ENCODE results near the gene TRIP10. TPM values are rescaled to one million over a fixed set of nuclear protein-coding genes. Genes with fewer than 3 reads are reported as not detected.
A peak's percentile ranks its signal among the peaks of the same experiment; 100 is the strongest.

The TRIP10 gene
- total and polyA plus RNA-seq, 2 of the 13 experiments (the other 11 are each of a cell fraction or from before 2014, with no cell fraction given): 32.5 to 33.2 TPM

GRCh38 chr19:6765738-6766356, 26.4 kb downstream of the TRIP10 start (continued):
- TF ChIP-seq STAT6 (CRISPR knock-in tag; IDR thresholded peaks at IDR 0.05; ENCODE audit: borderline replicate concordance) (no peak), ZNF367 (CRISPR knock-in tag; IDR thresholded peaks at IDR 0.05; ENCODE audit: borderline replicate concordance) (no peak), BHLHE40 (IDR thresholded peaks at IDR 0.05; ENCODE audit: low read length) (no peak), ZNF550 (CRISPR knock-in tag; IDR thresholded peaks at IDR 0.05; ENCODE audit: borderline replicate concordance) (no peak), TAF15 (IDR thresholded peaks at IDR 0.05; ENCODE audit: low read depth, low read length, poor library complexity, severe bottlenecking) (no peak), HHEX (CRISPR knock-in tag; IDR thresholded peaks at IDR 0.05) (no peak), LCORL (IDR thresholded peaks at IDR 0.05) (no peak), LCORL (CRISPR knock-in tag; IDR thresholded peaks at IDR 0.05) (no peak), CBX1 (IDR thresholded peaks at IDR 0.05; ENCODE audit: low read depth) (no peak), SUZ12 (IDR thresholded peaks at IDR 0.05; ENCODE audit: low read depth, low read length) (no peak), ZKSCAN1 (IDR thresholded peaks at IDR 0.05; ENCODE audit: low read length) (no peak), ZNF275 (CRISPR knock-in tag; IDR thresholded peaks at IDR 0.05; ENCODE audit: borderline replicate concordance) (no peak), FOXK2 (IDR thresholded peaks at IDR 0.05) (no peak), ZNF841 (CRISPR knock-in tag; IDR thresholded peaks at IDR 0.05; ENCODE audit: borderline replicate concordance) (no peak), ELF1 (CRISPR knock-in tag; IDR thresholded peaks at IDR 0.05) (0 out of 2 replicates have a peak, but pooled peaks have one; percentile 31), ZNF574 (CRISPR knock-in tag; IDR thresholded peaks at IDR 0.05) (0 out of 2 replicates have a peak, but pooled peaks have one; percentile 18), SOX6 (IDR thresholded peaks at IDR 0.05) (no peak), SOX6 (CRISPR knock-in tag; IDR thresholded peaks at IDR 0.05) (no peak), GABPA (IDR thresholded peaks at IDR 0.05; ENCODE audit: low read depth, low read length) (no peak), GABPA (CRISPR knock-in tag; IDR thresholded peaks at IDR 0.05; ENCODE audit: low read depth) (peak; percentile 44; the same call in 1 of the 2 replicates), ZNF430 (CRISPR knock-in tag; IDR thresholded peaks at IDR 0.05) (no peak), ZMYM2 (CRISPR knock-in tag; IDR thresholded peaks at IDR 0.05) (no peak), DNMT1 (CRISPR knock-in tag; IDR thresholded peaks at IDR 0.05) (no peak), MIER3 (CRISPR knock-in tag; IDR thresholded peaks at IDR 0.05; ENCODE audit: borderline replicate concordance) (no peak), KDM1A (CRISPR knock-in tag; IDR thresholded peaks at IDR 0.05) (no peak), TBX2 (CRISPR knock-in tag; IDR thresholded peaks at IDR 0.05; ENCODE audit: borderline replicate concordance) (no peak), ZNF572 (CRISPR knock-in tag; IDR thresholded peaks at IDR 0.05) (no peak), SIX1 (CRISPR knock-in tag; IDR thresholded peaks at IDR 0.05; ENCODE audit: borderline replicate concordance) (no peak)

All from HepG2 (cell line).